Trophoblast cell (in vitro differentiated cells and primary cell): ENCODE measurements around the gene ZYX.

ENCODE experiments used
- DNase-seq, 2 donors: peaks; one replicate each; pipeline ENCODE4 v3.0.0-alpha.2; 2016
- H2AFZ ChIP-seq: 2 replicates; pipeline ENCODE4 v1.6.1; 2013; ENCODE audit warnings: low read length, moderate library complexity, mild to moderate bottlenecking; ENCODE audit not compliant: insufficient read depth, poor library complexity
- H2AK5ac ChIP-seq: 2 replicates; pipeline ENCODE4 v1.6.1; 2013; ENCODE audit warnings: mild to moderate bottlenecking, low read length
- H2BK120ac ChIP-seq: 2 replicates; pipeline ENCODE4 v1.6.1; 2013; ENCODE audit warnings: low read length, mild to moderate bottlenecking, moderate library complexity; ENCODE audit not compliant: insufficient read depth, poor library complexity
- H2BK12ac ChIP-seq: 2 replicates; pipeline ENCODE4 v1.6.1; 2013; ENCODE audit warnings: mild to moderate bottlenecking, low read length, moderate library complexity
- H2BK5ac ChIP-seq: 2 replicates; pipeline ENCODE4 v1.6.1; 2013; ENCODE audit warnings: low read length, low read depth, moderate library complexity, mild to moderate bottlenecking; ENCODE audit not compliant: poor library complexity
- H3K14ac ChIP-seq: 2 replicates; pipeline ENCODE4 v1.6.1; 2013; ENCODE audit warnings: mild to moderate bottlenecking, low read length
- H3K18ac ChIP-seq: 2 replicates; pipeline ENCODE4 v1.6.1; 2013; ENCODE audit warnings: mild to moderate bottlenecking, low read length
- H3K23ac ChIP-seq: 2 replicates; pipeline ENCODE4 v1.6.1; 2013; ENCODE audit warnings: low read length
- H3K27ac ChIP-seq: 2 replicates; pipeline ENCODE4 v1.5.1; 2013; ENCODE audit warnings: low read depth, mild to moderate bottlenecking, inconsistent platforms, low read length, moderate library complexity
- H3K27me3 ChIP-seq: 2 replicates; pipeline ENCODE4 v1.6.1; 2013; ENCODE audit warnings: inconsistent platforms, mild to moderate bottlenecking, low read length, moderate library complexity; ENCODE audit not compliant: insufficient read depth
- H3K36me3 ChIP-seq, 2 experiments: 1 replicate in 1 of 2; 2 replicates in 1 of 2; pipeline ENCODE4 v1.6.1; 2013; ENCODE audit warnings: low read length in 2 of 2, mild to moderate bottlenecking in 2 of 2, moderate library complexity in 1 of 2; ENCODE audit not compliant: insufficient read depth in 2 of 2, control insufficient read depth in 1 of 2
- H3K4ac ChIP-seq: 2 replicates; pipeline ENCODE4 v1.6.1; 2013; ENCODE audit warnings: low read depth, mild to moderate bottlenecking, low read length, moderate library complexity
- H3K4me1 ChIP-seq, 2 experiments: 1 replicate in 1 of 2; 2 replicates in 1 of 2; pipeline ENCODE4 v1.6.1; 2013; ENCODE audit warnings: low read length in 2 of 2, mild to moderate bottlenecking in 2 of 2, moderate library complexity in 1 of 2; ENCODE audit not compliant: insufficient read depth in 2 of 2, control insufficient read depth in 1 of 2
- H3K4me2 ChIP-seq: 2 replicates; pipeline ENCODE4 v1.6.1; 2013; ENCODE audit warnings: inconsistent platforms, mild to moderate bottlenecking, low read length, moderate library complexity
- H3K4me3 ChIP-seq: 2 replicates; pipeline ENCODE4 v1.5.1; 2013; ENCODE audit warnings: mild to moderate bottlenecking, low read depth, low read length, inconsistent platforms
- H3K79me1 ChIP-seq: one replicate; pipeline ENCODE4 v1.6.1; 2013; ENCODE audit warnings: low read length
- H3K79me2 ChIP-seq: 2 replicates; pipeline ENCODE4 v1.6.1; 2013; ENCODE audit warnings: low read length, mild to moderate bottlenecking; ENCODE audit not compliant: control insufficient read depth, insufficient read depth, poor library complexity
- H3K9ac ChIP-seq: 2 replicates; pipeline ENCODE4 v1.6.1; 2013; ENCODE audit warnings: mild to moderate bottlenecking, low read length
- H3K9me3 ChIP-seq: 2 replicates; pipeline ENCODE4 v1.6.1; 2013; ENCODE audit warnings: low read depth, mild to moderate bottlenecking, control low read depth, inconsistent platforms, low read length; ENCODE audit not compliant: insufficient read depth
- H4K12ac ChIP-seq: 2 replicates; pipeline ENCODE4 v1.6.1; 2013; ENCODE audit warnings: low read depth, mild to moderate bottlenecking, low read length, moderate library complexity
- H4K8ac ChIP-seq: 2 replicates; pipeline ENCODE4 v1.6.1; 2013; ENCODE audit warnings: low read depth, mild to moderate bottlenecking, low read length, moderate library complexity
- H4K91ac ChIP-seq: one replicate; pipeline ENCODE4 v1.6.1; 2013; ENCODE audit warnings: low read depth, mild to moderate bottlenecking, low read length, moderate library complexity
- WGBS: extraction: QIAGEN DNeasy Blood & Tissue Kit; methylation state at CpG from one replicate; pipeline ENCODE4 v1.1.7; 2013; ENCODE audit warnings: missing lambda C conversion rate; ENCODE audit not compliant: insufficient read length, insufficient coverage; ENCODE audit errors: extremely low coverage; 5-methylcytosine and 5-hydroxymethylcytosine counted together

The ZYX gene

GRCh38 chr7:143343596-143343995 lies 37.5 kb upstream of the ZYX start:
- H2BK12ac ChIP-seq, result no peak overlapping the region
- peaks cover 2% of the 10 kb centered on the region for H3K79me1 ChIP-seq
- H4K12ac ChIP-seq, result no peak overlapping the region
- H2BK120ac ChIP-seq, result no peak overlapping the region
- H3K18ac ChIP-seq, result no peak overlapping the region
- no peak overlapping the region for H2AK5ac ChIP-seq
- no peaks in the 10 kb centered on the region for H3K9me3 ChIP-seq
- H3K14ac ChIP-seq, result no peak overlapping the region
- H3K9ac ChIP-seq, result no peak overlapping the region
- no peaks in the 10 kb centered on the region for H3K27me3 ChIP-seq
- H3K27ac ChIP-seq, result no peak overlapping the region
- no peak overlapping the region for H3K4me2 ChIP-seq
- H3K79me2 ChIP-seq, result no peaks in the 10 kb centered on the region
- DNase-seq, result no peak
- no peak overlapping the region for H2BK5ac ChIP-seq
- WGBS, result no CpG with 5 or more reads among the region's 3 CpGs
- no peaks in the 10 kb centered on the region for H3K4me1 ChIP-seq
- no peak overlapping the region for H3K4ac ChIP-seq
- H4K91ac ChIP-seq, result no peak overlapping the region
- no peak overlapping the region for H3K4me3 ChIP-seq
- no peaks in the 10 kb centered on the region for H3K36me3 ChIP-seq
- no peak overlapping the region for H4K8ac ChIP-seq
- no peak overlapping the region for H2AFZ ChIP-seq
- H3K23ac ChIP-seq, result no peak overlapping the region

- H3K79me1 ChIP-seq, result peaks cover 2% of the 10 kb centered on the region
- no peak overlapping the region for H3K27ac ChIP-seq
- H3K9ac ChIP-seq, result no peak overlapping the region
- H3K79me2 ChIP-seq, result no peaks in the 10 kb centered on the region
- no peaks in the 10 kb centered on the region for H3K9me3 ChIP-seq
- DNase-seq, result peak; percentile 18 to 49
- peak overlapping the region; percentile 18 for H2BK120ac ChIP-seq
- H4K8ac ChIP-seq, result peak overlapping the region; percentile 84
- no peaks in the 10 kb centered on the region for H3K36me3 ChIP-seq
- H4K12ac ChIP-seq, result peak overlapping the region; percentile 68
- H3K4me1 ChIP-seq, result no peaks in the 10 kb centered on the region
- H3K14ac ChIP-seq, result no peak overlapping the region
- WGBS, result no CpG with 5 or more reads among the region's 35 CpGs
- no peak overlapping the region for H2AK5ac ChIP-seq
- H4K91ac ChIP-seq, result no peak overlapping the region
- H3K4me3 ChIP-seq, result no peak overlapping the region
- no peak overlapping the region for H3K4ac ChIP-seq
- H2BK5ac ChIP-seq, result no peak overlapping the region
- peak overlapping the region; percentile 65 for H2AFZ ChIP-seq
- H2BK12ac ChIP-seq, result peak overlapping the region; percentile 44
- H3K4me2 ChIP-seq, result peak overlapping the region; percentile 66
- H3K18ac ChIP-seq, result no peak overlapping the region
- H3K23ac ChIP-seq, result no peak overlapping the region
- H3K27me3 ChIP-seq, result no peaks in the 10 kb centered on the region
These were observed 35.7 kb upstream of the ZYX start for GRCh38 chr7:143345428-143345900.

DNA sequence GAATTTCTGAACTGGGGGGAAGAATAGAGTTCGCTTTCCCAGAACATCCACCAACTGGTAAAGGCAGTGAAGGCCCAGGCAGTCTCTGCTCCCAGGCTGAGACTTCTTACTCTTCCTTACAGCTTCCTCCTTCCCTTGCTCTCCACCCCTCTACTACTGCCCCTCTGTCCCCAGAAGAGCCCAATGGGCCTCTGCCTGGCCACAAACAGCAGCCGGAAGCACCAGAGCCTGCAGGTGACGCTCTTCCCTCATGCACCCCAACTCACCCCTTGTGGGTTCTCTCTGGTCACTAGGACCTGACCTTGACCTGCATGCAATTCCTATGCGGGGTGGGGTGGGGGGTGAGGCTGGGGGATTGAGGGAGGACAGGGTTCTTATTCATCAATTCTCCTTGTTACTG lies 35.1 kb upstream of the ZYX start:
- no peaks in the 10 kb centered on the region for H3K27me3 ChIP-seq
- H2BK5ac ChIP-seq, result no peak overlapping the region
- H3K4ac ChIP-seq, result no peak overlapping the region
- no peak overlapping the region for H2BK12ac ChIP-seq
- H3K18ac ChIP-seq, result no peak overlapping the region
- no peaks in the 10 kb centered on the region for H3K79me2 ChIP-seq
- peaks cover 2% of the 10 kb centered on the region for H3K79me1 ChIP-seq
- H3K9ac ChIP-seq, result no peak overlapping the region
- no peak overlapping the region for H3K23ac ChIP-seq
- DNase-seq, result no peak
- no peak overlapping the region for H4K8ac ChIP-seq
- H3K4me3 ChIP-seq, result no peak overlapping the region
- no peak overlapping the region for H2AK5ac ChIP-seq
- H3K36me3 ChIP-seq, result no peaks in the 10 kb centered on the region
- WGBS, result no CpG with 5 or more reads among the region's 4 CpGs
- no peaks in the 10 kb centered on the region for H3K9me3 ChIP-seq
- no peaks in the 10 kb centered on the region for H3K4me1 ChIP-seq
- no peak overlapping the region for H3K27ac ChIP-seq
- H2AFZ ChIP-seq, result no peak overlapping the region
- no peak overlapping the region for H4K12ac ChIP-seq
- no peak overlapping the region for H3K4me2 ChIP-seq
- no peak overlapping the region for H4K91ac ChIP-seq
- H3K14ac ChIP-seq, result no peak overlapping the region
- H2BK120ac ChIP-seq, result no peak overlapping the region

DNA sequence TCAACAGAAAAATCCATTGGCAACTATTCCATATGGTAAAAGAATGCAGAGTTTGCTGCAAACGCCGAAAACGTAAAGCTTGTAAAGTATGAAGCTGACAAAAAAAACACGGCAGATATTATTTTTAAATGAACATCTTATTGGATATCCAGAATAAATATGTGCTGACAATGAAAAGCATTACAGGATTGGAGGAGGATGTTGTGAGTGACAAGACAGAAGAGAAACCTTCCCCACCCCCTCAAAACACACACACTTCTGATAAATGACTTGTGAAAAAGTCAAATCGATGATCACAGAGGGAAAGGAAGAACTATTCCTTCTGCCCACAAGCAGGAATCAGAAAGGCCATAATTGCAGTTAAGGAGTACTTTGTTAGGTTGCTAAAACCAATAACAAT lies 33.2 kb upstream of the ZYX start:
- Histone ChIP-seq H3K4me3 (no peak overlapping the region), H2BK5ac (no peak overlapping the region), H3K4ac (no peak overlapping the region), H3K27ac (no peak overlapping the region), H4K12ac (no peak overlapping the region), H2AK5ac (no peak overlapping the region), H2BK120ac (no peak overlapping the region), H4K91ac (no peak overlapping the region), H3K79me1 (peaks cover 2% of the 10 kb centered on the region), H3K9me3 (no peaks in the 10 kb centered on the region), H3K79me2 (no peaks in the 10 kb centered on the region), H3K18ac (no peak overlapping the region), H4K8ac (no peak overlapping the region), H2AFZ (no peak overlapping the region), H3K27me3 (no peaks in the 10 kb centered on the region), H3K4me1 (peaks cover 6 to 7% of the 10 kb centered on the region in 2 experiments), H3K9ac (no peak overlapping the region), H3K4me2 (no peak overlapping the region), H3K36me3 (no peaks in the 10 kb centered on the region), H3K23ac (no peak overlapping the region), H3K14ac (no peak overlapping the region), H2BK12ac (no peak overlapping the region)
- WGBS, result no CpG with 5 or more reads among the region's 5 CpGs
- DNase-seq, result no peak
